Measurements from ENCODE around the gene CNR1. TPM values are rescaled to one million over a fixed set of nuclear protein-coding genes. Genes with fewer than 3 reads are reported as not detected.
"Not testable (repeated sequence)": the region's sequence is repeated elsewhere in the genome, so short reads cannot be mapped to it uniquely, and the experiment has no call there.

The CNR1 gene
- 10 to 100 TPM in 1 of 2 donors, 1 to 10 TPM in 1; 6.1 to 14.2 TPM for total RNA-seq

DNA sequence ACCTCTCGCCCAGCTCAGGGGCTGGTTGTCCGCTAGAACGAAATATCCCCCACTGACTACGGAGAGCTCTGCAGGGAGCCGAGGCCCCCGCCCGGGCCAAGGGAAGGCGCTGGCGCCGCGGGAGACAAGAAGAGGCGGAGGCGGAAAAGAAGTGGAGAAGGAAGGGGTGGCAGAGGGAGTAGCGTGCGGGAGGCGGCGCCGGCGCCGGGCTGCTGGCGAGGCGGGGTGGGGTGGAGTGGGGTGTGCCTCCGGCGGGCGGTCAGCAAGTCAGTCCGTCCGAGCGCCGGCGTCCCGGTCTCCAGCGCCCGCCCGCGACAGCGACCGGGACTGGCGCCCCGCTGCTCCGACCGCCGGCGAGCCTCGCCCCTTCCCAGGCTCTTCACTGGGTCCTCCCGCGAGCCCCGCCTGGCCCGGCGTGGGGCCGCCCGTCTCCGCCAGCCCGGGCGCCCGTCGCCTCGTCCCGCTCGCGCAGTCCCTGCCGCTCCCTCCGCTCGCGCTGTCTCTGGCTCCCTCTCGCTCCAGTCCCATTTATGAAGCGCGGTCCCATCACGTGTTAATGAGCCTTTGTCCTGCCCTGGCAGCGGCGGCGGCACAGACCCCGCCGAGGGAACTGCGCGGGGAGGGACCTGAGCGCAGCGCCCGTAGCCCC lies at the start of gene CNR1:
CNR1 (minus strand) TSS at position 504 of the 649 bp plus-strand sequence. CDS start 21,073 bp downstream, outside the sequence.
- Histone ChIP-seq H3K4me3 (peak within 1 kb of the TSS; percentile 28 to 33), H3K4me1 (replicated peaks) (no peaks in the 10 kb centered on the region), H3K36me3 (no peaks in the 10 kb centered on the region), H3K27me3 (replicated peaks; ENCODE audit: insufficient read depth) (peaks cover 5% of the 10 kb centered on the region), H3K9me3 (no peaks in the 10 kb centered on the region), H3K27ac (no peak within 1 kb of the TSS)
- peak in 1 of 4 experiments; percentile 31 for TF ChIP-seq CTCF (IDR thresholded peaks at IDR 0.05)
- no peak for TF ChIP-seq POLR2AphosphoS5 (IDR thresholded peaks at IDR 0.05)
- no peak for TF ChIP-seq POLR2A (IDR thresholded peaks at IDR 0.05)
- 2% methylated on average over 39 of the region's 78 CpGs for WGBS
- intact Hi-C loops (cut with DNase I): no loop called here
- DNase-seq (ENCODE audit: low spot score): peak; percentile 37

GRCh38 chr6:88211446-88211845 lies 45.3 kb upstream of the CNR1 start:
- H3K27me3 ChIP-seq (replicated peaks; ENCODE audit: insufficient read depth): no peaks in the 10 kb centered on the region
- no peaks in the 10 kb centered on the region for H3K9me3 ChIP-seq
- intact Hi-C loops (cut with DNase I): no loop called here
- WGBS: 84% methylated on average over 4 of the region's 4 CpGs
- H3K27ac ChIP-seq: no peak overlapping the region
- H3K4me1 ChIP-seq (replicated peaks): no peaks in the 10 kb centered on the region
- no peak overlapping the region for H3K4me3 ChIP-seq
- DNase-seq (ENCODE audit: low spot score): no peak
- TF ChIP-seq CTCF (IDR thresholded peaks at IDR 0.05): no peak
- no peak for TF ChIP-seq POLR2A (IDR thresholded peaks at IDR 0.05)
- TF ChIP-seq POLR2AphosphoS5 (IDR thresholded peaks at IDR 0.05): no peak
- no peaks in the 10 kb centered on the region for H3K36me3 ChIP-seq

DNA sequence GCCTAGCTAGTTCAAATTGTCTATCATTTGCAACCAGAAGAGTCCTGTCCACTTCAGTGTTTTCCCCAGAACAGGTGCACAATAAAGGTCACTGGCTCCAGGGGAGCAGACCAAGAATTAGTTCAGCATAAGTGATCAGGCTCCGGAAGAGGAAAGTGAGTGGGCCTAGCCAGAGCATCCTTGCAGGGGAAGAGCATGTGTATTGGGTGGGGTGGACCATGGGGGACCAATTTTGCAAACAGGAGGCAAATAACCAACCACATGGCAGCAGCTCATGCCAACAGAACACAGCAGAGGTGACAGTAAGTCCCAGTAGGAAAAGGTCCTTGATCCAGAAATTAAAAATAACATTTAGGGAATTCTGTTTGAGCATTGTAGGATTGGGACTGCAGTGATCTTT lies 43.2 kb upstream of the CNR1 start:
- H3K27me3 ChIP-seq (replicated peaks; ENCODE audit: insufficient read depth): no peaks in the 10 kb centered on the region
- DNase-seq (ENCODE audit: low spot score): no peak
- intact Hi-C loops (cut with DNase I): no loop called here
- H3K4me1 ChIP-seq (replicated peaks): no peaks in the 10 kb centered on the region
- H3K4me3 ChIP-seq: no peak overlapping the region
- no peaks in the 10 kb centered on the region for H3K9me3 ChIP-seq
- H3K27ac ChIP-seq: no peak overlapping the region
- WGBS: 87% methylated on average over 1 of the region's 1 CpG
- no peaks in the 10 kb centered on the region for H3K36me3 ChIP-seq
- TF ChIP-seq CTCF (IDR thresholded peaks at IDR 0.05) (no peak), POLR2A (IDR thresholded peaks at IDR 0.05) (no peak), POLR2AphosphoS5 (IDR thresholded peaks at IDR 0.05) (no peak)

DNA sequence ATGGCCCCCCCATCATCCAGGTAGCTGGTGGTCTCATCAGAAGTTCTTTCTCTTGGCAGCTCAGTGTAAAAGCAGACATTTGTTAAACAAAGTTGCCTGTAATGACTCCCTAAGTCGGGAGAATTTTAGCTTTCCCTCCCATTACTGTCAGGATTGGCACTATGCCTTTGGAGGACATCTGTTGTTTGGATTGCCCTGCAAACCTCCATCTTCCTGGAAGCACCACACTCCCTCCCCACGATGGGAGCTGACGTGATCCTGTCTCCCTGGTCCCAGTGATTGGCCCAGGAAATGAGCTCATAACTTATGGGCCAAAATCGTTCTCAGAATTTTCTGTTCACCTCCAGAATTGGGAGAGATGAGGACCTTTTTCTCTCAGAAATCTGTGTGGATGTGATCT lies 42.6 kb upstream of the CNR1 start:
- no peaks in the 10 kb centered on the region for H3K9me3 ChIP-seq
- no peak overlapping the region for H3K4me3 ChIP-seq
- no peaks in the 10 kb centered on the region for H3K36me3 ChIP-seq
- no peak for DNase-seq (ENCODE audit: low spot score)
- H3K4me1 ChIP-seq (replicated peaks): no peaks in the 10 kb centered on the region
- no peak overlapping the region for H3K27ac ChIP-seq
- TF ChIP-seq POLR2AphosphoS5 (IDR thresholded peaks at IDR 0.05) (no peak), CTCF (IDR thresholded peaks at IDR 0.05) (no peak), POLR2A (IDR thresholded peaks at IDR 0.05) (no peak)
- intact Hi-C loops (cut with DNase I): no loop called here
- WGBS: 85% methylated on average over 4 of the region's 4 CpGs
- H3K27me3 ChIP-seq (replicated peaks; ENCODE audit: insufficient read depth): no peaks in the 10 kb centered on the region

GRCh38 chr6:88201734-88202133 lies 35.6 kb upstream of the CNR1 start:
- DNase-seq (ENCODE audit: low spot score); H3K27ac ChIP-seq; H3K4me3 ChIP-seq; H3K4me1 ChIP-seq (replicated peaks); intact Hi-C loops (cut with DNase I); H3K9me3 ChIP-seq; H3K27me3 ChIP-seq (replicated peaks; ENCODE audit: insufficient read depth); H3K36me3 ChIP-seq: not testable (repeated sequence)
